ENCODE measurements around the gene TRPV3.
"Not testable (repeated sequence)": the region's sequence is repeated elsewhere in the genome, so short reads cannot be mapped to it uniquely, and the experiment has no call there.

TRPV3 gene

DNA sequence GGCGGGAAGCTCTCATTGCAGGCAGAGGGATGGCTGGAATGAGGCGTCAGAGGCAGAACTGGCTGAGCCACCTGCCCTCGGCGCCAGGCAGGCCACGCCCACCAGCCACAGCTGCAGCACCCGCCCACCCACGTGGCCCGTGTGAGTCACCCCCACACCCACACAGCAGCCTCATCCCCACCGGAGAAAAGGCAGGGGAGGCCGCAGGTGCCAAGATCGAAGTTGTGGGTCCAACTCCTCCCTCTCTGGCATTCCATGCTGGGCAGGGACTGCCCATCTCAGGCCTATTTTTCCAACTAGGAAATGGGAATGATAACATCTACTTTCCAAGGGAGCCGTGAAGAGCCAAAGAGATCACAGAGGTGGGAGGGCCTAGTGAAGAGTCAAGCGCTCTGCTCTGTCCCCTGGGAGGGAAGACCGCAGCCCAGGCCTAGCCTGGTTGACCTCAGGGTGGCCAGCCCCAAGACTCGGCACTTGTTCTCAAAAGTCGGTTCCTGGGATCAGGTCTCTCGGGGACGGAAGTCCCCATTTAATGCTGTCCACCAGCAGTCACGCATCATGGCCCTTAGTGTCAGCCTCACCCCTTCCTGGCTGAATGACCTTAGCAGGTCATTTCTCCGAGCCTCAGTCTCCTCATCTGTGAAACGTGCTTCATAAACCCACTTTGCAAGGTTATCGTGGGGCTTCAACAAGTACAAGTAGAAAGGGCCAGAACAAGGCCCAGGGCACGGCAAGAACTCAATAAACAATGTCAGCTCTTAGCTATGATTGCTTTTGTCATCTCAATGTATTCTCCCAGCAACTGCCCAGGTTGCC is at the start of gene TRPV3:
TSS of gene TRPV3 (minus strand) at position 45 of the 816 bp plus-strand sequence. CDS start 2,962 bp downstream, outside the sequence.
- DNase-seq (ENCODE audit: low read depth in 1 of 2, low spot score in 1 of 2) = peak; percentile 32 to 55

- no peak for DNase-seq (ENCODE audit: low read depth in 1 of 2, low spot score in 1 of 2)
These were observed 46.3 kb upstream of the TRPV3 start for GRCh38 chr17:3603870-3604259.

- DNase-seq (ENCODE audit: low read depth in 1 of 2, low spot score in 1 of 2) = no peak
These were observed 45.7 kb upstream of the TRPV3 start for GRCh38 chr17:3603119-3603869.

- no peak for DNase-seq (ENCODE audit: low read depth in 1 of 2, low spot score in 1 of 2)
These were observed 44.9 kb upstream of the TRPV3 start for GRCh38 chr17:3602499-3602898.

GRCh38 chr17:3600529-3601205 is 43.1 kb upstream of the TRPV3 start:
- no peak for DNase-seq (ENCODE audit: low read depth in 1 of 2, low spot score in 1 of 2)

- no peak for DNase-seq (ENCODE audit: low read depth in 1 of 2, low spot score in 1 of 2)
These were observed 40.5 kb upstream of the TRPV3 start for GRCh38 chr17:3598078-3598477.

DNA sequence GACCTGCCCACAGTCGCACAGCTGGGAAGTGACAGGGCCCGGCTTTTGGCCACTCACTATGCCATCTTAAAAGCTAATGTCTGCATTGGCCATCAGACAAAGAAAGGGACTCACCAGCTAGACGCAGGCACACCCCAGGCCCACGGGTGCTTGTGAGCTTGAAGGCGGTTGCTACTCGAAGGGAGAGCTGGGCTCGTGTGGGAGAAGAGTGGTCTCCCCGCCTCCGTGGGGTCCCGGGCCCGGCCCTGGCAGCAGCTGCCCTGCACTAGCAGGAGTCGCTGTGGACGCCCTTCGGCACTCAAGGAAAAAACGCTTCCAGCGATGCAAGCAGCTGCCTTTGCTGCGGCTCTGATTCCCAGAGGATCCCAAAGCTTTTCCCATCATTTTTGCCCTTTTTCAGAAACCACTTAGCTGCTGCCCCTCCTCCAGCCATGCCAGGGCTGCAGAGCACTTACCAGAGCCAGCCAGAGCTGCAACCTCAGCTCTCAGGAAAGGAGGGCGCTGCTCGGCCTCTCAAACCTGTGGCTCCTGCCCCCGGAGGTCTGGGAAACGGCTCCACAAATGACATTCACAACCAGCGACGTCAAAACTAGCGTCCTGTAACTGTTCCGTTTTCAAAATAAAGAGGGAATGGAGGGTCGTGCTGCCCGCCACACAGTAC is 39.3 kb upstream of the TRPV3 start:
- DNase-seq (ENCODE audit: low read depth in 1 of 2, low spot score in 1 of 2) = no peak

GRCh38 chr17:3594976-3595375 is 37.4 kb upstream of the TRPV3 start:
- no peak for DNase-seq (ENCODE audit: low read depth in 1 of 2, low spot score in 1 of 2)

DNA sequence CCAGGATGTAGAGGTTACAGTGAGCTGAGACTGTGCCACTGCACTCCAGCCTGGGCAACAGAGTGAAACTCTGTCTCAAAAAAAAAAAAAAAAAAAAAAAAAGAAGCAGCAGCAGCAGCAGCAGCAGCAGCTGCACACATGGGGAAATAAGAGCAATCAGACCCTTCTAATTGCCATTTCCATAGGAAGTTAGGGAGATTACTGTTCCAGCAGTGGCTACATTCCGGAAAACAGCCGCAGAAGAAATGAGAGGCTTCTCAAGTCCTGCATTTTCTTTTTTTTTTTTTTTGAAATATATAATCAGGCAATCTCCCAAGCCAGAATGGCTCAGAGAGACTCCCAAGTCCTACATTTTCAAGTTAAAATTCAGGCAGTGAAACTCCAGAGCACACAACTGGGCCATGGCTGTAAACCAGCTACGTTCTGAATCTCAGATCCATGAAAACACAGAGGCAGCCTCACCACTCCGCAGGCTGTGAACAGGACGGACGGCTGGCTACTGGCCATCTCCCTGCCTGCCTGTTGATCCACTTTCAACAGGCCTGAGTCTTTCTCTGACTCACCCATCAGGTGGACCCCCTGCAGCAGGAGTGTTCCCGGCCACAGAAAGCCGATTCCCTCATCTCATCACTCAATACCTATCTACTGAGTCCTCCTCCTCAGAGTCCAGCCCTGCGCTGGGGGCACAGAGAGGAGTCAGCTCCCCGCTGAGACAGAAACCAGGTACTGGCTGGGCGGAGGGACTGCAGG is 36.6 kb upstream of the TRPV3 start:
- no peak for DNase-seq (ENCODE audit: low read depth in 1 of 2, low spot score in 1 of 2)

DNA sequence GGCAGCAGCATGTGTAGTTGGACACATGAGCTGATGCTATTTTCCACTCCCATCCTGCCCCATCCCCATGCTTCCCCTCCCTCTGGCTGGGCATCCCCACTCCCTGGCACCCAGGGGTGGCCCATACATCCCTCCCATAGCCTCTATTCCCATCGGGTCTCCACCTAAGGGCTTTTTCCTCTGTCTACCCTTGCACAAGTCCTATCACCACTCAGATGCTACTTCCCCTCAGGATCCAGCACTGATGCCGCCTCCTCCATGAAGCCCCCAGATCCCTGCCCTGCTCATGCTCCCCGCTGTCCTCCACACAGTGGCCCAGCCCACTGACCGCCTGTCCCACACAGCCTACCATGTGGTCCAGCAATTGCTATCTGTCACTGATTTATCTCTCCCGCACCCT is 35.8 kb upstream of the TRPV3 start:
- no peak for DNase-seq (ENCODE audit: low read depth in 1 of 2, low spot score in 1 of 2)

DNA sequence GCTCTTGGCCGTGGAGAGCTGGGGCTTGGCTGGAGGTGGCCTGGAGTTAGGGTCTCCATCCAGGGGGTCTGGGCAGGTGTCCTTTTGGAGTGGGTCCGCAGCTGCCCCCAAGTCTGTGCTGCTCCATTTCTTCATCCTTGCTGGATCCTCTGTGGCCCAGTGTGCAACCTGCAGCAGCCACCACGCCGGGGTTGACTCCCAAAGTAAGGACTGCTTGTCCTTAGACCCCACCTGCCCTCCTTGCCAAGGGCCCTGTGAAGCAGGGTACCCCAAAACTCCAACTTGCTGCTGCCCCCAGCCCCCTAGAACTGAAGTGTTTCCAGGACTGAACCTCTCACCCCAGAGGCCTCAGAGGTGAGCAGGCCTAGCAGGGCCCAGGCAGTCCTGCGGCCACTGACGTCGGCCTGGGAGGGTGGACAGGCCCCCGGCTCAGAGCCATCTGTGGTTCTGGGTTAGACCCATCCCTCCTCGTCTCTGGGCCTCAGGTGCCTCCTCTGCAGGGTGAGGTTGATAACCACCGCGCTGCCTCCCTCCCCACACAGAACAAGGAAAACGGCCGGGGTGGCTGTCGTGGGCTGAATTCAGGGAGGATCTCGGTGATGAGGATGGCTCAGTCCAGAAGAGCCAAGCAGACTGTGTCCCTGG is 34.7 kb upstream of the TRPV3 start:
- no peak for DNase-seq (ENCODE audit: low read depth in 1 of 2, low spot score in 1 of 2)

- DNase-seq (ENCODE audit: low read depth in 1 of 2, low spot score in 1 of 2) = no peak
These were observed 33.2 kb upstream of the TRPV3 start for GRCh38 chr17:3590768-3591167.

- no peak for DNase-seq (ENCODE audit: low read depth in 1 of 2, low spot score in 1 of 2)
These were observed 32.6 kb upstream of the TRPV3 start for GRCh38 chr17:3590231-3590630.

GRCh38 chr17:3589784-3590183 is 32.2 kb upstream of the TRPV3 start:
- DNase-seq (ENCODE audit: low read depth in 1 of 2, low spot score in 1 of 2) = no peak

- no peak for DNase-seq (ENCODE audit: low read depth in 1 of 2, low spot score in 1 of 2)
These were observed 28.2 kb upstream of the TRPV3 start for GRCh38 chr17:3585826-3586225.

- no peak for DNase-seq (ENCODE audit: low read depth in 1 of 2, low spot score in 1 of 2)
These were observed 25.8 kb upstream of the TRPV3 start for GRCh38 chr17:3583456-3583855.

DNA sequence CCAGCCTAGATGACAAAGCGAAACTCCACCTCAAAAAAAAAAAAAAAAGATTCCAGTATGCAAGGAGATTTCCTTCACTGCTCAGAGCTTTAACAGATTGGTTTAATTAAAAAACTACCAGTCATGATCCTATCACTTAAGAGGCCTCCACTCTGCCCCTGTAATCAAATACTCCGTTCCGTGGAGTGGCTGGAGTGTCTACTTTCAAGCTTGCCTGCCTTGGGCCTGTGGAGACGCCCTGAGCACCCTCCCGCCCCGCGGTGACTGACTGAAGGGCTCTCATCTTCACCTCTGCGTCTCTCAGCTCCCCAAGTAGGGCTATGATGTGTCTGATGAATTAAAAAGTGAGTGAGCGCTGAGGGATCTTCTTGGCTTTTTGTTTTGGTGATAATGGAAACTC is 25.3 kb upstream of the TRPV3 start:
- DNase-seq (ENCODE audit: low read depth in 1 of 2, low spot score in 1 of 2) = no peak

GRCh38 chr17:3578667-3579066 is 21.1 kb upstream of the TRPV3 start:
- not testable (repeated sequence) for DNase-seq (ENCODE audit: low read depth in 1 of 2, low spot score in 1 of 2)

DNA sequence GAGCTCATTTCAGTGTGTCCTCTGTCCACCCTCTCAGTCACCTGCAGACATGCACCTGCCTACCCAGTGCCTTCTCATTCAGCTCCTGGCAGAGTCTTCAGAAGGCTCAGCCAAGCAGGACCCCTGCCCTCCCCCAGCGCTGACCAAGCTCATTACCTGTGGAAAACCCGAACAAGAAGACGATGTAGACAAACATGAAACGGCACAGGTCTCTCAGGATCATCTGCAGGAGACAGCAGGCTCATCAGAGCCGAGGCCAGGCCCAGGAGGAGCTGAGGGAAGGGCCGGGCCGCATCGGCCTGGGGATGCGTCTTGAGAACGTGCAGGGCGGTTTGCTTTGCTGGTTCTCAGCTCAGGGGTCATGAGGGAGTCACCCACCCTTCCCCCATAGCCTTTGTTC is 19.4 kb upstream of the TRPV3 start:
- no peak for DNase-seq (ENCODE audit: low read depth in 1 of 2, low spot score in 1 of 2)

DNA sequence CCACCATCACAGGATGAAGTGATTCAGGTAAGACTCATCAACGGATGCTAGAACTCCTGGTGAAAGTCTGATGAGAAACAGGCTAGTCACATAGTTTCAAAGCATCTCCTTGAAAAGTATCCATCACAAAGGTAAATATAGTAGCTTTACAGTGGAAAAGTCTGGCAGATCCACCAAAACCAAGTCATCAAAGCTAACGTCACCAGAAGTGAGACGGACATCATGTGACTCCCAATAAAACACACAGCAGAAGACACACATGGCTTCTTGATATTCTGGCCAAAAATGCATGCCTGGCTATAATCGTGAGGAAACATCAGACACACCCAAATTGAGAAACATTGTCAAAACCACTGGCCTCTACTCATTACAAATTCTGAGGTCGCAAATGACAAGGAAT is 17.9 kb upstream of the TRPV3 start:
- DNase-seq (ENCODE audit: low read depth in 1 of 2, low spot score in 1 of 2) = no peak
